ENCODE results near the gene RPA1. TPM values are rescaled to one million over a fixed set of nuclear protein-coding genes. Genes with fewer than 3 reads are reported as not detected.

The RPA1 gene
- total and polyA plus RNA-seq, 2 donors (not counting 1 experiment from before 2014, with no cell fraction given) = 22.3 to 55.4 TPM

DNA sequence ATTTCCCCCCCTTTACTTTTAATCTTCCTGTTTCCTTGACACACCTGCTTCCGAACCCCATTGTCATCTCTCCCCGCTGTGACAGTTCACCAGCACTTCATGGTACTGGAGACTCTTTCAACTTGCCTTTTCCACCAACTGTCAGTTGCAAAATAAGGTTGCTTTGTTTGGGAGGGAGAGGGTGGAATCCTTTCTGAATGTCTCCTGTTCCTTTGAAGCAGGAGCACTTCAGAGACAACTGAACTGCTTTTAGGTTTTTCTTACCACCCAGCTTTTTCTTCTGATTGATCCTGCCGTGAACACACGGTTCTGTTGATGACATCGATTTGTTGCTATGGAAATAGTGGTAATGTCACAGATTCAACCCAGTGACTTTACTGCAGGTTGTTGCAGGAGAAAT lies 42.0 kb downstream of the RPA1 start:
- Histone ChIP-seq H3K27me3 (ENCODE audit: control insufficient read depth, insufficient read depth, low read length) (no peaks in the 10 kb centered on the region), H3K36me3 (ENCODE audit: control insufficient read depth, insufficient read depth, low read length) (peaks cover 6% of the 10 kb centered on the region), H4K20me1 (ENCODE audit: control insufficient read depth, extremely low read depth, insufficient read depth, low read length) (no peaks in the 10 kb centered on the region), H3K9me3 (ENCODE audit: control insufficient read depth, insufficient read depth, low read depth, low read length) (no peaks in the 10 kb centered on the region), H3K27ac (ENCODE audit: insufficient read depth, low read length) (no peak overlapping the region), H3K4me1 (ENCODE audit: control insufficient read depth, extremely low read depth, insufficient read depth, low read length) (no peaks in the 10 kb centered on the region), H3K79me2 (ENCODE audit: control insufficient read depth, insufficient read depth, low read length) (no peaks in the 10 kb centered on the region), H3K4me3 (replicated peaks in 1 of 4; ENCODE audit: control extremely low read depth in 1 of 4, insufficient read depth in 1 of 4, low read depth in 3 of 4, low read length in 4 of 4) (no peak overlapping the region), H3K9ac (ENCODE audit: insufficient read depth, low read length) (no peak overlapping the region), H3K4me2 (ENCODE audit: extremely low read depth, insufficient read depth, low read length) (no peak overlapping the region), H2AFZ (ENCODE audit: low read length) (no peak overlapping the region)
- TF ChIP-seq, protein P1, sequence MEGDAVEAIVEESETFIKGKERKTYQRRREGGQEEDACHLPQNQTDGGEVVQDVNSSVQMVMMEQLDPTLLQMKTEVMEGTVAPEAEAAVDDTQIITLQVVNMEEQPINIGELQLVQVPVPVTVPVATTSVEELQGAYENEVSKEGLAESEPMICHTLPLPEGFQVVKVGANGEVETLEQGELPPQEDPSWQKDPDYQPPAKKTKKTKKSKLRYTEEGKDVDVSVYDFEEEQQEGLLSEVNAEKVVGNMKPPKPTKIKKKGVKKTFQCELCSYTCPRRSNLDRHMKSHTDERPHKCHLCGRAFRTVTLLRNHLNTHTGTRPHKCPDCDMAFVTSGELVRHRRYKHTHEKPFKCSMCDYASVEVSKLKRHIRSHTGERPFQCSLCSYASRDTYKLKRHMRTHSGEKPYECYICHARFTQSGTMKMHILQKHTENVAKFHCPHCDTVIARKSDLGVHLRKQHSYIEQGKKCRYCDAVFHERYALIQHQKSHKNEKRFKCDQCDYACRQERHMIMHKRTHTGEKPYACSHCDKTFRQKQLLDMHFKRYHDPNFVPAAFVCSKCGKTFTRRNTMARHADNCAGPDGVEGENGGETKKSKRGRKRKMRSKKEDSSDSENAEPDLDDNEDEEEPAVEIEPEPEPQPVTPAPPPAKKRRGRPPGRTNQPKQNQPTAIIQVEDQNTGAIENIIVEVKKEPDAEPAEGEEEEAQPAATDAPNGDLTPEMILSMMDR (conservative IDR thresholded peaks at IDR 0.05 in 1 of 2, IDR thresholded peaks at IDR 0.05 in 1 of 2; ENCODE audit: low read depth in 1 of 2, low read length in 2 of 2) = no peak
- no peak for DNase-seq (ENCODE audit: low read depth in 2 of 2)

GRCh38 chr17:1872254-1872653 lies 42.4 kb downstream of the RPA1 start:
- H3K79me2 ChIP-seq (ENCODE audit: control insufficient read depth, insufficient read depth, low read length) = no peaks in the 10 kb centered on the region
- H3K27ac ChIP-seq (ENCODE audit: insufficient read depth, low read length) = no peak overlapping the region
- no peaks in the 10 kb centered on the region for H4K20me1 ChIP-seq (ENCODE audit: control insufficient read depth, extremely low read depth, insufficient read depth, low read length)
- H3K4me2 ChIP-seq (ENCODE audit: extremely low read depth, insufficient read depth, low read length) = no peak overlapping the region
- no peak overlapping the region for H3K4me3 ChIP-seq (replicated peaks in 1 of 4; ENCODE audit: control extremely low read depth in 1 of 4, insufficient read depth in 1 of 4, low read depth in 3 of 4, low read length in 4 of 4)
- no peaks in the 10 kb centered on the region for H3K9me3 ChIP-seq (ENCODE audit: control insufficient read depth, insufficient read depth, low read depth, low read length)
- no peak overlapping the region for H3K9ac ChIP-seq (ENCODE audit: insufficient read depth, low read length)
- peaks cover 6% of the 10 kb centered on the region for H3K36me3 ChIP-seq (ENCODE audit: control insufficient read depth, insufficient read depth, low read length)
- H2AFZ ChIP-seq (ENCODE audit: low read length) = no peak overlapping the region
- TF ChIP-seq, protein P1 (conservative IDR thresholded peaks at IDR 0.05 in 1 of 2, IDR thresholded peaks at IDR 0.05 in 1 of 2; ENCODE audit: low read depth in 1 of 2, low read length in 2 of 2) = no peak
- TF ChIP-seq EZH2 (IDR thresholded peaks at IDR 0.05; ENCODE audit: low read length, missing control alignments) = no peak
- H3K27me3 ChIP-seq (ENCODE audit: control insufficient read depth, insufficient read depth, low read length) = no peaks in the 10 kb centered on the region
- no peaks in the 10 kb centered on the region for H3K4me1 ChIP-seq (ENCODE audit: control insufficient read depth, extremely low read depth, insufficient read depth, low read length)
- DNase-seq (ENCODE audit: low read depth in 2 of 2) = no peak

DNA sequence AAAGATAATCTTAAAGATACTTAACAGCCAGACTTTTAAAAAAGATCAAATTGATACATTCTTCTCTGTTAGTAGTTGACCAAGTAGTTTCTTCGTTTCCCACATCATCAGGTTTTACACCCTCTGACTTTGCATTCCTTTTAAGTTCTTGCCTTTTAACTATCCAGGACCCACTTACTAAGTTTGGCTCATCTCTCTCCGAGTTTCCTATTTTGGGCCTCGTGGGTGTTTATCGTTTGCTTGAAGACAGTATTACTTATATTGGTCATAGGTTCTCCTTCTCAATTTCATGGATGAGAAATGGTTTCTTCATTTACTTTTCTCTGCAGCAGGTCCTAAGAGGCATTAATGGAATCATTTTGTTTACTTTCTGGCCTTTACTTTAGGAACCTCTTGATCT lies 43.2 kb downstream of the RPA1 start:
- Histone ChIP-seq H3K4me3 (replicated peaks in 1 of 4; ENCODE audit: control extremely low read depth in 1 of 4, insufficient read depth in 1 of 4, low read depth in 3 of 4, low read length in 4 of 4) (no peak overlapping the region), H4K20me1 (ENCODE audit: control insufficient read depth, extremely low read depth, insufficient read depth, low read length) (no peaks in the 10 kb centered on the region), H3K9me3 (ENCODE audit: control insufficient read depth, insufficient read depth, low read depth, low read length) (no peaks in the 10 kb centered on the region), H3K36me3 (ENCODE audit: control insufficient read depth, insufficient read depth, low read length) (peaks cover 6% of the 10 kb centered on the region), H2AFZ (ENCODE audit: low read length) (no peak overlapping the region), H3K4me2 (ENCODE audit: extremely low read depth, insufficient read depth, low read length) (no peak overlapping the region), H3K27ac (ENCODE audit: insufficient read depth, low read length) (no peak overlapping the region), H3K27me3 (ENCODE audit: control insufficient read depth, insufficient read depth, low read length) (no peaks in the 10 kb centered on the region), H3K79me2 (ENCODE audit: control insufficient read depth, insufficient read depth, low read length) (no peaks in the 10 kb centered on the region), H3K9ac (ENCODE audit: insufficient read depth, low read length) (no peak overlapping the region), H3K4me1 (ENCODE audit: control insufficient read depth, extremely low read depth, insufficient read depth, low read length) (no peaks in the 10 kb centered on the region)
- no peak for DNase-seq (ENCODE audit: low read depth in 2 of 2)
- TF ChIP-seq, protein P1 (conservative IDR thresholded peaks at IDR 0.05 in 1 of 2, IDR thresholded peaks at IDR 0.05 in 1 of 2; ENCODE audit: low read depth in 1 of 2, low read length in 2 of 2) = no peak
- TF ChIP-seq EZH2 (IDR thresholded peaks at IDR 0.05; ENCODE audit: low read length, missing control alignments) = no peak
